GM23248 (cell line): ENCODE data around the gene ZNF384.

ENCODE experiments used
- EZH2 ChIP-seq: fragments of 200-600 bp; sonication (generic); IDR thresholded peaks from 2 replicates; pipeline ENCODE4 v1.6.1; 2018; ENCODE audit warnings: antibody characterized with exemption, mild to moderate bottlenecking; ENCODE audit not compliant: insufficient read depth, poor library complexity, severe bottlenecking
- EZH2phosphoT487 ChIP-seq: fragments of 200-600 bp; sonication (generic); IDR thresholded peaks from 2 replicates; pipeline ENCODE4 v1.6.1; 2018; ENCODE audit warnings: antibody characterized with exemption, moderate library complexity, mild to moderate bottlenecking, low read depth; ENCODE audit not compliant: insufficient read depth

GRCh38 chr12:6635375-6635855 is 53.8 kb downstream of the ZNF384 start:
- TF ChIP-seq EZH2 (no peak), EZH2phosphoT487 (no peak)
